ENCODE measurements around the gene BIVM.

DNA sequence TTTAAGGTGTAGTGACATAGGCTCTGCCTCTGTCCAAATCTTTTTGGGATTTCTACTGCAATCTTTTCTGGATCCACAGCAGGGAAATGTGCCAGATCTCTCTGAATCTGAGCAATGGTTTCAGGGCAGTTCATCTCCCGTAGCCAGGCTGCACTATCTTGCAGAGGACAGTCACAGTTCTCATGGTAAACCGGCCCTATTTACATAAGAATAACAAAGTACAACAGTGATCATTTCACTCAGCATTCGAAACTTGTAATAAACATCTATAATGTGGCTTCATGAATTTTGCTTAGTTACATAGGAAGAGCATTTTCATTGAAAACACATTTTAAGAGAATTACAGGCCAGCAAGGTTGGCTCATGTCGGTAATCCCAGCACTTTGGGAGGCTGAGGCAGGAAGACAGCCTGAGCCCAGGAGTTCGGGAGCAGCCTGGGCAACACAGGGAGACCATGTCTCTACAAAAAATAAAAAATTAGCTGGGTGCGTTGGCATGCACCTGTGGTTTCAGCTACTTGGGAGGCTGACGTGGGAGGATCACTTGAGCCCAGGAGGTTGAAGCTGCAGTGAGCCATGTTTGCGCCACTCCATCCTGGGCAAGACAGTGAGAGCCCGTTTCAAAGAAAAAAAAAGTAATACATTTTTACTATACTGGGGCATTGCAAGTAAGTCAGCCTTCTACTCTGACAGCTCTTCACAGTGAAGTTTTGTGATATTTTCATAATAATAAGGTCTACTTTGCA is 5.1 kb upstream of the BIVM start:
- TF ChIP-seq, protein P1, sequence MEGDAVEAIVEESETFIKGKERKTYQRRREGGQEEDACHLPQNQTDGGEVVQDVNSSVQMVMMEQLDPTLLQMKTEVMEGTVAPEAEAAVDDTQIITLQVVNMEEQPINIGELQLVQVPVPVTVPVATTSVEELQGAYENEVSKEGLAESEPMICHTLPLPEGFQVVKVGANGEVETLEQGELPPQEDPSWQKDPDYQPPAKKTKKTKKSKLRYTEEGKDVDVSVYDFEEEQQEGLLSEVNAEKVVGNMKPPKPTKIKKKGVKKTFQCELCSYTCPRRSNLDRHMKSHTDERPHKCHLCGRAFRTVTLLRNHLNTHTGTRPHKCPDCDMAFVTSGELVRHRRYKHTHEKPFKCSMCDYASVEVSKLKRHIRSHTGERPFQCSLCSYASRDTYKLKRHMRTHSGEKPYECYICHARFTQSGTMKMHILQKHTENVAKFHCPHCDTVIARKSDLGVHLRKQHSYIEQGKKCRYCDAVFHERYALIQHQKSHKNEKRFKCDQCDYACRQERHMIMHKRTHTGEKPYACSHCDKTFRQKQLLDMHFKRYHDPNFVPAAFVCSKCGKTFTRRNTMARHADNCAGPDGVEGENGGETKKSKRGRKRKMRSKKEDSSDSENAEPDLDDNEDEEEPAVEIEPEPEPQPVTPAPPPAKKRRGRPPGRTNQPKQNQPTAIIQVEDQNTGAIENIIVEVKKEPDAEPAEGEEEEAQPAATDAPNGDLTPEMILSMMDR (IDR thresholded peaks at IDR 0.05): no peak
- TF ChIP-seq POLR2A (IDR thresholded peaks at IDR 0.05): no peak
